Gastrocnemius medialis (tissue), 4 donors: Measurements from ENCODE around the gene ITGB2. TPM values are rescaled to one million over a fixed set of nuclear protein-coding genes. Genes with fewer than 3 reads are reported as not detected.

Experiments
- ATAC-seq, 2 donors: fragments of 150-250 bp; one replicate each; pipeline ENCODE4 v1.9.1; 2016
- DNase-seq, 2 donors: peaks; one replicate each; pipeline ENCODE4 v3.0.0-alpha.2; 2019
- H3K27ac ChIP-seq, 4 donors: fragments of 200-600 bp; sonication (generic); 1 replicate in 1 of 4; 2 replicates in 3 of 4; pipeline ENCODE4 v1.5.1; 2016 to 2018; ENCODE audit warnings: mild to moderate bottlenecking in 2 of 4, moderate library complexity in 1 of 4
- H3K27me3 ChIP-seq, 3 donors: fragments of 200-600 bp; sonication (generic) in 2 of 3; 1 replicate in 1 of 3; 2 replicates in 2 of 3; pipeline versions ENCODE4 v1.5.1 to v1.6.0; 2016 to 2019; ENCODE audit warnings: mild to moderate bottlenecking in 1 of 3, moderate library complexity in 1 of 3
- H3K36me3 ChIP-seq, 2 donors: fragments of 200-600 bp; sonication (generic) in 1 of 2; one replicate each; pipeline ENCODE4 v1.5.1; 2017 to 2018
- H3K4me1 ChIP-seq, 2 donors: fragments of 200-600 bp; sonication (generic) in 1 of 2; one replicate each; pipeline ENCODE4 v1.5.1; 2016 to 2017; ENCODE audit warnings: mild to moderate bottlenecking in 2 of 2
- H3K4me3 ChIP-seq, 4 donors: fragments of 200-600 bp; sonication (generic) in 3 of 4; 1 replicate in 1 of 4; 2 replicates in 3 of 4; pipeline ENCODE4 v1.5.1; 2016 to 2019; ENCODE audit warnings: mild to moderate bottlenecking in 2 of 4
- H3K9me3 ChIP-seq, 3 donors: fragments of 200-600 bp; sonication (generic) in 2 of 3; 1 replicate in 1 of 3; 2 replicates in 2 of 3; pipeline ENCODE4 v1.5.1; 2016 to 2019
- POLR2A ChIP-seq, 2 donors: fragments of 450-650 bp; IDR thresholded peaks; one replicate each; pipeline ENCODE4 v1.6.1; 2017; ENCODE audit warnings: antibody characterized with exemption in 2 of 2, mild to moderate bottlenecking in 2 of 2, moderate library complexity in 2 of 2
- in situ Hi-C, 4 donors: fragments of 200-750 bp; cut with MboI; loops; one replicate each; pipeline versions ENCODE4 v1.15.0 to v1.8.0; 2017; ENCODE audit warnings: low sequenced_read_pairs in 4 of 4
- intact Hi-C: fragments of 100-400 bp; cut with DNase I; formaldehyde crosslinking; loops from one replicate; pipeline ENCODE4 v1.15.1; 2023; ENCODE audit warnings: low total_unique reads
- total RNA-seq, 4 donors: library from RNA; depleted of rRNA; stranded (reverse); fragments of >200 nt; gene quantifications; one replicate each; pipeline versions ENCODE4 v1.1.0 to v1.2.3, GENCODE V29; 2016
- TF ChIP-seq, protein P1 (sequence below), 5 experiments: fragments of 450-650 bp in 3 of 5; fragments of 200-600 bp in 2 of 5; sonication (generic) in 2 of 5; IDR thresholded peaks in 4 of 5; conservative IDR thresholded peaks in 1 of 5; 1 replicate in 4 of 5; 2 replicates in 1 of 5; pipeline ENCODE4 v1.5.1; 2016 to 2019; ENCODE audit warnings: antibody characterized with exemption in 5 of 5, mild to moderate bottlenecking in 3 of 5, moderate library complexity in 3 of 5

ITGB2 gene
- total RNA-seq, 4 donors from 2014 or later = 10.9 to 41.7 (median 27.4) TPM

DNA sequence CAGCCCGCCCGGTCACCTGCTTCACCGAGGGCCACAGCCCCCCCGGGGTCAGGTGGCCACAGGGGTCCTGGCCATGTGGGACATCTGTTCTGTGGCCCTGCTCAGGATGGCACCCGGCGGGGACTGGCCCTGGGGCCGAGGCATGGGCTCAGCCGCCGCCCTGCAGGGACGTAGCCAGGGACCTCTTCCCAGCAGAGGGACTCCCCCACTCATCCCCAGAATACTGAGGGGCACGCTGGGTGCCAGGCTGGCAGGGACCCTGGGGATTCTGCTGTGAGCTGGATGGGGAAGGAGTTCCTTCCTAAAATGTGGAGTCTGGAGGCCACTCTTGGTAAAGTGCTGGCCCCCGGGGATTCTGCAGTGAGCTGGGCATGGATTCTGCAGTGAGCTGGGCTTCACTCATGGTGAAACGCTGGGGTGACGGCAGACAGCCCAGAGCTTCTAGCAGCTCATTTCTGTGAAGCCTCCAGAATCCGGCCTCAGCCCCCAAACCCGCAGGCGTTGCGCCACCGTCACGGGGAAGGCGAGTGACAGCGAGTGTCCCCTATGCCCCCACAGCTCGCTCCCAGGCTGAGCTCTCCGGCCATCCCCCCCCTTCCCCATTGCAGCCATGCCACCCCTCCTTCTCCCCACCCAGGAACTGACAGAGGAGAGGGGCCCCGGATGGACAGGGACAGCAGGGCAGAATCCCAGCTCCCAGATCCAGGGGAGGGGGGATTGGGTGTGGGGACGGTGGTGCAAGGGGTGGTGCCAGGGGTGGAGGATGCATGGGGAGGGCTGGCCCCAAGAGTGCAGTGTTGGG, 1.4 kb downstream of the ITGB2 start:
- no peak overlapping the region for H3K27ac ChIP-seq
- DNase-seq (no peak), ATAC-seq (no peak)
- TF ChIP-seq, protein P1, sequence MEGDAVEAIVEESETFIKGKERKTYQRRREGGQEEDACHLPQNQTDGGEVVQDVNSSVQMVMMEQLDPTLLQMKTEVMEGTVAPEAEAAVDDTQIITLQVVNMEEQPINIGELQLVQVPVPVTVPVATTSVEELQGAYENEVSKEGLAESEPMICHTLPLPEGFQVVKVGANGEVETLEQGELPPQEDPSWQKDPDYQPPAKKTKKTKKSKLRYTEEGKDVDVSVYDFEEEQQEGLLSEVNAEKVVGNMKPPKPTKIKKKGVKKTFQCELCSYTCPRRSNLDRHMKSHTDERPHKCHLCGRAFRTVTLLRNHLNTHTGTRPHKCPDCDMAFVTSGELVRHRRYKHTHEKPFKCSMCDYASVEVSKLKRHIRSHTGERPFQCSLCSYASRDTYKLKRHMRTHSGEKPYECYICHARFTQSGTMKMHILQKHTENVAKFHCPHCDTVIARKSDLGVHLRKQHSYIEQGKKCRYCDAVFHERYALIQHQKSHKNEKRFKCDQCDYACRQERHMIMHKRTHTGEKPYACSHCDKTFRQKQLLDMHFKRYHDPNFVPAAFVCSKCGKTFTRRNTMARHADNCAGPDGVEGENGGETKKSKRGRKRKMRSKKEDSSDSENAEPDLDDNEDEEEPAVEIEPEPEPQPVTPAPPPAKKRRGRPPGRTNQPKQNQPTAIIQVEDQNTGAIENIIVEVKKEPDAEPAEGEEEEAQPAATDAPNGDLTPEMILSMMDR (IDR thresholded peaks at IDR 0.05 in 4 of 5, conservative IDR thresholded peaks at IDR 0.05 in 1 of 5) = no peak
- no peak for TF ChIP-seq POLR2A (IDR thresholded peaks at IDR 0.05)
- in situ Hi-C loops = no loop called here
- H3K4me3 ChIP-seq = peak overlapping the region in 1 of 4 donors; percentile 34
- H3K9me3 ChIP-seq = no peaks in the 10 kb centered on the region
- peaks cover 3 to 13% (median 12%) of the 10 kb centered on the region in 3 donors for H3K27me3 ChIP-seq
- no peaks in the 10 kb centered on the region for H3K4me1 ChIP-seq
- no peaks in the 10 kb centered on the region for H3K36me3 ChIP-seq
- intact Hi-C loops = no loop called here

DNA sequence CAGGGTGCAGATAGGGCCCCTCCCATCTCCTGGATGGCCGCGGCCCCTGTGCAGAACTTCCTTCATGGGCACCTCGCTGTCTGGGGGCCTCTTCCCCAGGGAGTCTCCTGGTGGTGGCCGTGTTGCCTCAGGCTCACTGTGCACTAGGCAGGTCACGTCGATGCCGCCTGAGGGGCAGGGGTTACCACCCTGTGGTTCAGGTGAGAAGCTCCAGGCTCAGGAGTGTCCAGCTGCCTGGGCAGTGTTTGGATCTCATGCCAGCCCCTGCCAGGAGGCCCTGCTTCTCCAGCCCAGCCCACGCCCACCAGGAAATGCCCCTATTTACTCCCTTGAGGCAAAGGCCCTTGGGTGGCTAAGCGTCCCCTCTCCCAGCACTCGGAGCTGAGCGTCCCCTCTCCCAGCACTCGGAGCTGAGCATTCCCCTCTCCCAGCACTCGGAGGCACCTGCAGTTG, 2.1 kb downstream of the ITGB2 start:
- H3K27me3 ChIP-seq = peaks cover 3 to 13% (median 12%) of the 10 kb centered on the region in 3 donors
- H3K9me3 ChIP-seq = no peaks in the 10 kb centered on the region
- no peak for DNase-seq
- intact Hi-C loops = no loop called here
- H3K4me1 ChIP-seq = no peaks in the 10 kb centered on the region
- TF ChIP-seq POLR2A (IDR thresholded peaks at IDR 0.05) = no peak
- TF ChIP-seq, protein P1 (IDR thresholded peaks at IDR 0.05 in 4 of 5, conservative IDR thresholded peaks at IDR 0.05 in 1 of 5) = no peak
- no peak overlapping the region for H3K4me3 ChIP-seq
- H3K36me3 ChIP-seq = no peaks in the 10 kb centered on the region
- H3K27ac ChIP-seq = no peak overlapping the region
- no peak for ATAC-seq
- in situ Hi-C loops = no loop called here

DNA sequence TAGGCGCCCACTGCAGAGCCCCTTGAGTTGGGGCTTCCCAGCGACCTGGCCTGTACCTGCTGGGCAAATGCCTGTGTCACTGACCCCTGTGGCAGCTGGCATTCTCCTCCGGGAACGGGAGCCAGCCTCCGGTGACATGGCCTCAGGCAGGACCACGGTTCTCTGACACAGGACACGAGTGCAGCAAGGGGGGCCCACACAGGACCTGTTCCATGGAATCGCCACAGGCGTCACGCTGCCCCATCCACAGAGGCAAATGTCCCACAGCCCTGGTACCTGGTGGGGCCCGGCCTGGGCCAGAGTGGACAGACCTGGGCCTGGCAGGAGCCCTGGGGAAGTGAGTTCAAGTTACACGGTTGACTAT, 2.6 kb downstream of the ITGB2 start:
- Histone ChIP-seq H3K27ac (no peak overlapping the region), H3K27me3 (peaks cover 3 to 13% (median 12%) of the 10 kb centered on the region in 3 donors), H3K4me1 (no peaks in the 10 kb centered on the region), H3K36me3 (no peaks in the 10 kb centered on the region), H3K9me3 (no peaks in the 10 kb centered on the region), H3K4me3 (no peak overlapping the region)
- ATAC-seq (no peak), DNase-seq (no peak)
- in situ Hi-C loops (no loop called here), intact Hi-C loops (no loop called here)
- no peak for TF ChIP-seq POLR2A (IDR thresholded peaks at IDR 0.05)
- TF ChIP-seq, protein P1 (IDR thresholded peaks at IDR 0.05 in 4 of 5, conservative IDR thresholded peaks at IDR 0.05 in 1 of 5) = no peak

DNA sequence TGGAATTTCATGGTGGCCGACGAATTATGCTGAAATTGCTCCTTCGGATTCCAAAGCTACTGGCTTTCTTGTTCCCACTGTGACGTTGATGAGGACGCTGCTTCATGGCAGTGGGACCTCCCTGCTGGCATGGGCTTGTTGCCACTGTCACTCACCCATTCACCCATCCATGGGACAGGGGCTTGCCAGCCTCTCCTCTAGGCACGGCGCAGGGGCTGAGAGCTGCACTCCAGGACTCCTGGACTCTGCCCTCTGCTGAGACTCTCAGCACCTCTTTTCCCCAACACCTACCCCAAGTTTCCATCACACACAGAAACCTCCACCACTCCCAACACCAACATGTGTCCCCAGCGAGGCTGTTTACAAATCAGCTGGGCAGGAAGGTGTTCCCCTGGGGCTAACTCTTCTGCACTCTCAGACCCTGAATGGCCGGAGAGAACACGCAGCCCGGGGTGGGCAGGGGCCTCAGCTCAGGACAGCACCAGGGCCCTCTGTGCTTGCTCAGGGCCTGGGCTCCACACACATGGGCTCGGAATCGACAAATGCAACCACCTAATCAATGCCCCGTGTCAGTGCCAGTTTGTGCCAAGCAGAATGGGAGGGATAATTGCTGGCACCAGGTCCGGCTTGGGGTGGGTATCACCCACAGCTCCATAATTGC, 3.1 kb downstream of the ITGB2 start:
- H3K27me3 ChIP-seq = peaks cover 3 to 12% (median 8%) of the 10 kb centered on the region in 3 donors
- H3K27ac ChIP-seq = no peak overlapping the region

More for the DNA sequence above, 3.1 kb downstream of the ITGB2 start:
- intact Hi-C loops (no loop called here), in situ Hi-C loops (no loop called here)
- Histone ChIP-seq H3K4me3 (no peak overlapping the region), H3K36me3 (no peaks in the 10 kb centered on the region), H3K4me1 (no peaks in the 10 kb centered on the region), H3K9me3 (no peaks in the 10 kb centered on the region)
- no peak for TF ChIP-seq POLR2A (IDR thresholded peaks at IDR 0.05)
- TF ChIP-seq, protein P1 (IDR thresholded peaks at IDR 0.05 in 4 of 5, conservative IDR thresholded peaks at IDR 0.05 in 1 of 5) = no peak
- ATAC-seq (no peak), DNase-seq (no peak)
